ENCODE data around the gene PTPRT. TPM values are rescaled to one million over a fixed set of nuclear protein-coding genes. Genes with fewer than 3 reads are reported as not detected.

The PTPRT gene
- total RNA-seq, 1 experiment from 2014 or later, result not detected

GRCh38 chr20:42494290-42494689 lies 695.4 kb downstream of the PTPRT start:
- Histone ChIP-seq H3K36me3 (ENCODE audit: insufficient read depth, low read length, poor library complexity, severe bottlenecking) (no peaks in the 10 kb centered on the region), H3K9me3 (ENCODE audit: low read depth, low read length, poor library complexity, severe bottlenecking) (no peaks in the 10 kb centered on the region), H3K27ac (ENCODE audit: low read depth, low read length, poor library complexity, severe bottlenecking) (no peak overlapping the region), H3K4me3 (ENCODE audit: low read depth, low read length, poor library complexity, severe bottlenecking) (no peak overlapping the region), H3K4me1 (ENCODE audit: insufficient read depth, low read length, poor library complexity, severe bottlenecking) (no peaks in the 10 kb centered on the region), H3K27me3 (replicated peaks; ENCODE audit: insufficient read depth, low read depth, low read length, poor library complexity) (peaks cover 15% of the 10 kb centered on the region)
- ChIA-PET POLR2A (ENCODE audit: low non-redundant PET) (no interaction called here), CTCF (no interaction called here)
- DNase-seq (ENCODE audit: low spot score), result no peak
- BruUV-seq (replicated peaks), result no TSS peak
- no peak for TF ChIP-seq EZH2 (IDR thresholded peaks at IDR 0.05; ENCODE audit: borderline replicate concordance, low read depth, low read length, poor library complexity, severe bottlenecking)
- TF ChIP-seq, protein P1, sequence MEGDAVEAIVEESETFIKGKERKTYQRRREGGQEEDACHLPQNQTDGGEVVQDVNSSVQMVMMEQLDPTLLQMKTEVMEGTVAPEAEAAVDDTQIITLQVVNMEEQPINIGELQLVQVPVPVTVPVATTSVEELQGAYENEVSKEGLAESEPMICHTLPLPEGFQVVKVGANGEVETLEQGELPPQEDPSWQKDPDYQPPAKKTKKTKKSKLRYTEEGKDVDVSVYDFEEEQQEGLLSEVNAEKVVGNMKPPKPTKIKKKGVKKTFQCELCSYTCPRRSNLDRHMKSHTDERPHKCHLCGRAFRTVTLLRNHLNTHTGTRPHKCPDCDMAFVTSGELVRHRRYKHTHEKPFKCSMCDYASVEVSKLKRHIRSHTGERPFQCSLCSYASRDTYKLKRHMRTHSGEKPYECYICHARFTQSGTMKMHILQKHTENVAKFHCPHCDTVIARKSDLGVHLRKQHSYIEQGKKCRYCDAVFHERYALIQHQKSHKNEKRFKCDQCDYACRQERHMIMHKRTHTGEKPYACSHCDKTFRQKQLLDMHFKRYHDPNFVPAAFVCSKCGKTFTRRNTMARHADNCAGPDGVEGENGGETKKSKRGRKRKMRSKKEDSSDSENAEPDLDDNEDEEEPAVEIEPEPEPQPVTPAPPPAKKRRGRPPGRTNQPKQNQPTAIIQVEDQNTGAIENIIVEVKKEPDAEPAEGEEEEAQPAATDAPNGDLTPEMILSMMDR (conservative IDR thresholded peaks at IDR 0.05; ENCODE audit: low read depth, low read length), result no peak
- intact Hi-C loops (cut with micrococcal nuclease; ENCODE audit: unreplicated experiment), result no loop called here

GRCh38 chr20:42493001-42493400 lies 696.7 kb downstream of the PTPRT start:
- ChIA-PET CTCF (no interaction called here), POLR2A (ENCODE audit: low non-redundant PET) (no interaction called here)
- no peak overlapping the region for H3K27ac ChIP-seq (ENCODE audit: low read depth, low read length, poor library complexity, severe bottlenecking)
- no peak for TF ChIP-seq EZH2 (IDR thresholded peaks at IDR 0.05; ENCODE audit: borderline replicate concordance, low read depth, low read length, poor library complexity, severe bottlenecking)
- TF ChIP-seq, protein P1 (conservative IDR thresholded peaks at IDR 0.05; ENCODE audit: low read depth, low read length), result no peak
- BruUV-seq (replicated peaks), result no TSS peak
- peaks cover 16% of the 10 kb centered on the region for H3K27me3 ChIP-seq (replicated peaks; ENCODE audit: insufficient read depth, low read depth, low read length, poor library complexity)
- H3K4me3 ChIP-seq (ENCODE audit: low read depth, low read length, poor library complexity, severe bottlenecking), result no peak overlapping the region
- H3K36me3 ChIP-seq (ENCODE audit: insufficient read depth, low read length, poor library complexity, severe bottlenecking), result no peaks in the 10 kb centered on the region
- no peak for DNase-seq (ENCODE audit: low spot score)
- H3K4me1 ChIP-seq (ENCODE audit: insufficient read depth, low read length, poor library complexity, severe bottlenecking), result no peaks in the 10 kb centered on the region
- H3K9me3 ChIP-seq (ENCODE audit: low read depth, low read length, poor library complexity, severe bottlenecking), result no peaks in the 10 kb centered on the region
- intact Hi-C loops (cut with micrococcal nuclease; ENCODE audit: unreplicated experiment), result no loop called here

GRCh38 chr20:42492290-42492689 lies 697.4 kb downstream of the PTPRT start:
- intact Hi-C loops (cut with micrococcal nuclease; ENCODE audit: unreplicated experiment), result no loop called here
- POLR2A ChIA-PET (ENCODE audit: low non-redundant PET), result no interaction called here
- TF ChIP-seq EZH2 (IDR thresholded peaks at IDR 0.05; ENCODE audit: borderline replicate concordance, low read depth, low read length, poor library complexity, severe bottlenecking), result no peak
- TF ChIP-seq, protein P1 (conservative IDR thresholded peaks at IDR 0.05; ENCODE audit: low read depth, low read length), result no peak
- H3K4me3 ChIP-seq (ENCODE audit: low read depth, low read length, poor library complexity, severe bottlenecking), result no peak overlapping the region
- H3K4me1 ChIP-seq (ENCODE audit: insufficient read depth, low read length, poor library complexity, severe bottlenecking), result no peaks in the 10 kb centered on the region
- DNase-seq (ENCODE audit: low spot score), result no peak
- CTCF ChIA-PET, result no interaction called here
- H3K36me3 ChIP-seq (ENCODE audit: insufficient read depth, low read length, poor library complexity, severe bottlenecking), result no peaks in the 10 kb centered on the region
- peaks cover 16% of the 10 kb centered on the region for H3K27me3 ChIP-seq (replicated peaks; ENCODE audit: insufficient read depth, low read depth, low read length, poor library complexity)
- H3K27ac ChIP-seq (ENCODE audit: low read depth, low read length, poor library complexity, severe bottlenecking), result no peak overlapping the region
- no TSS peak for BruUV-seq (replicated peaks)
- no peaks in the 10 kb centered on the region for H3K9me3 ChIP-seq (ENCODE audit: low read depth, low read length, poor library complexity, severe bottlenecking)
